ENCODE data around the gene KCNH1.
A peak's percentile ranks its signal among the peaks of the same experiment; 100 is the strongest.

KCNH1 gene

GRCh38 chr1:210841926-210842625 is 291.9 kb downstream of the KCNH1 start:
- POLR2A ChIA-PET: no interaction called here
- CTCF ChIA-PET: no interaction called here

GRCh38 chr1:210830034-210831028 is 303.6 kb downstream of the KCNH1 start:
- ChIA-PET POLR2A (no interaction called here), CTCF (interaction anchor here (0.5 to 0.7 kb wide), 2 partner anchors 108 to 950 kb away, joined by 3 read pairs; no protein-coding TSS in a partner anchor)
- Histone ChIP-seq H3K4me1 (ENCODE audit: control insufficient read depth, insufficient read depth, low read length) (peaks cover 12% of the 10 kb centered on the region), H3K27ac (ENCODE audit: extremely low read depth, low read depth, low read length) (peak overlapping the region; percentile 51), H3K4me3 (ENCODE audit: low read depth, low read length) (no peak overlapping the region), H3K9me3 (ENCODE audit: control insufficient read depth, insufficient read depth, low read depth, low read length) (no peaks in the 10 kb centered on the region), H3K36me3 (ENCODE audit: control insufficient read depth in 2 of 2, insufficient read depth in 1 of 2, low read length in 2 of 2) (no peaks in the 10 kb centered on the region)
- TF ChIP-seq ZEB2 (tag by site-specific recombination; IDR thresholded peaks at IDR 0.05) (no peak), ZNF518A (tag by site-specific recombination; conservative IDR thresholded peaks at IDR 0.05; ENCODE audit: low read depth) (no peak), OSR2 (tag by site-specific recombination; IDR thresholded peaks at IDR 0.05) (peak; percentile 94), ZSCAN16 (tag by site-specific recombination; IDR thresholded peaks at IDR 0.05) (no peak), GLIS1 (tag by site-specific recombination; IDR thresholded peaks at IDR 0.05) (peak; percentile 86), OVOL3 (tag by site-specific recombination; IDR thresholded peaks at IDR 0.05) (peak; percentile 29; the same call in 1 of the 2 replicates), ATF2 (tag by site-specific recombination; IDR thresholded peaks at IDR 0.05; ENCODE audit: low read depth) (peak; percentile 77), ZSCAN30 (tag by site-specific recombination; IDR thresholded peaks at IDR 0.05) (0 out of 2 replicates have a peak, but pooled peaks have one; percentile 68), ZNF362 (tag by site-specific recombination; IDR thresholded peaks at IDR 0.05) (0 out of 2 replicates have a peak, but pooled peaks have one; percentile 18), ZNF585B (tag by site-specific recombination; IDR thresholded peaks at IDR 0.05) (no peak), ZNF398 (tag by site-specific recombination; IDR thresholded peaks at IDR 0.05) (0 out of 2 replicates have a peak, but pooled peaks have one; percentile 14), ZBTB1 (tag by site-specific recombination; IDR thresholded peaks at IDR 0.05) (0 out of 2 replicates have a peak, but pooled peaks have one; percentile 6), KLF10 (tag by site-specific recombination; IDR thresholded peaks at IDR 0.05) (peak; percentile 71; the same call in 1 of the 2 replicates), GLI4 (tag by site-specific recombination; IDR thresholded peaks at IDR 0.05) (no peak), ZNF501 (tag by site-specific recombination; IDR thresholded peaks at IDR 0.05) (0 out of 2 replicates have a peak, but pooled peaks have one; percentile 70), ZNF302 (tag by site-specific recombination; IDR thresholded peaks at IDR 0.05; ENCODE audit: low read depth) (no peak), ZNF175 (tag by site-specific recombination; IDR thresholded peaks at IDR 0.05) (no peak), ZNF561 (tag by site-specific recombination; IDR thresholded peaks at IDR 0.05; ENCODE audit: borderline replicate concordance) (peak; percentile 79; the same call in 1 of the 2 replicates), ZXDB (tag by site-specific recombination; IDR thresholded peaks at IDR 0.05) (no peak), ZFHX2 (tag by site-specific recombination; conservative IDR thresholded peaks at IDR 0.05) (peak; percentile 76), ZNF76 (tag by site-specific recombination; IDR thresholded peaks at IDR 0.05; ENCODE audit: borderline replicate concordance, low read depth) (0 out of 2 replicates have a peak, but pooled peaks have one; percentile 36)

More at GRCh38 chr1:210841926-210842625, 291.9 kb downstream of the KCNH1 start:
- no peak for TF ChIP-seq ZBTB17 (tag by site-specific recombination; IDR thresholded peaks at IDR 0.05)
- TF ChIP-seq KLF16 (tag by site-specific recombination; IDR thresholded peaks at IDR 0.05): no peak
- no peak for TF ChIP-seq ZNF112 (tag by site-specific recombination; IDR thresholded peaks at IDR 0.05)
- TF ChIP-seq ZNF473 (tag by site-specific recombination; IDR thresholded peaks at IDR 0.05): no peak
- no peak for TF ChIP-seq ZNF335 (tag by site-specific recombination; conservative IDR thresholded peaks at IDR 0.05)
- Histone ChIP-seq H3K9me3 (ENCODE audit: control insufficient read depth, insufficient read depth, low read depth, low read length) (no peaks in the 10 kb centered on the region), H3K4me1 (ENCODE audit: control insufficient read depth, insufficient read depth, low read length) (no peaks in the 10 kb centered on the region), H3K27ac (ENCODE audit: extremely low read depth, low read depth, low read length) (no peak overlapping the region), H3K36me3 (ENCODE audit: control insufficient read depth in 2 of 2, insufficient read depth in 1 of 2, low read length in 2 of 2) (no peaks in the 10 kb centered on the region), H3K4me3 (ENCODE audit: low read depth, low read length) (no peak overlapping the region)

Measured in HEK293 (cell line).